Mucosa of descending colon (tissue), 3 donors: ENCODE results near the gene RO60. TPM values are rescaled to one million over a fixed set of nuclear protein-coding genes. Genes with fewer than 3 reads are reported as not detected.
A peak's percentile ranks its signal among the peaks of the same experiment; 100 is the strongest.

Source experiments
- ATAC-seq: fragments of 200-7000 bp; cut with Tn5 transposase; one replicate; pipeline ENCODE4 v1.9.1; 2020; ENCODE audit warnings: mild to moderate bottlenecking, moderate library complexity
- DNase-seq, 3 donors: peaks; one replicate each; pipeline ENCODE4 v3.0.0-alpha.2; 2020
- H3K36me3 ChIP-seq: fragments of 200-600 bp; one replicate; pipeline ENCODE4 v1.8.0; 2021; ENCODE audit warnings: low read depth, mild to moderate bottlenecking
- H3K4me1 ChIP-seq: fragments of 200-600 bp; one replicate; pipeline ENCODE4 v1.8.0; 2021; ENCODE audit warnings: low read depth, mild to moderate bottlenecking
- H3K4me3 ChIP-seq: fragments of 200-600 bp; one replicate; pipeline ENCODE4 v1.8.0; 2021; ENCODE audit warnings: mild to moderate bottlenecking
- H3K9me3 ChIP-seq: fragments of 200-600 bp; one replicate; pipeline ENCODE4 v1.8.0; 2021; ENCODE audit warnings: mild to moderate bottlenecking
- intact Hi-C, 2 donors: fragments of 100-400 bp; cut with DNase I in 1 of 2; cut with micrococcal nuclease in 1 of 2; formaldehyde crosslinking; loops; one replicate each; pipeline versions ENCODE4 v1.11.0 to v1.11.1; 2022; cut with DNase I, micrococcal nuclease
- total RNA-seq, 3 donors: library from RNA; stranded (reverse); fragmentation: NEBNext Ultra II Directional in 2 of 3; extraction: Animal tissue kit (Norgen Biotek cat#: 25700) in 2 of 3; gene quantifications; one replicate each; pipeline versions ENCODE4 v1.2.1 to v1.2.4, GENCODE V29; 2021 to 2023
- TF ChIP-seq, protein P1 (sequence below): fragments of 200-600 bp; IDR thresholded peaks from one replicate; pipeline ENCODE4 v1.8.0; 2022; ENCODE audit warnings: antibody characterized with exemption, mild to moderate bottlenecking
- donor health status: DM: no; HTN: no; CAD: no; lungs with moderate emphysema.
- donor health status: DM: no; HTN: no; CAD: no.
- donor health status: DM: no; HTN: yes; CAD: no.

The RO60 gene
- total RNA-seq, 3 donors from 2014 or later, result 34.1 to 90.8 (median 43.6) TPM

DNA sequence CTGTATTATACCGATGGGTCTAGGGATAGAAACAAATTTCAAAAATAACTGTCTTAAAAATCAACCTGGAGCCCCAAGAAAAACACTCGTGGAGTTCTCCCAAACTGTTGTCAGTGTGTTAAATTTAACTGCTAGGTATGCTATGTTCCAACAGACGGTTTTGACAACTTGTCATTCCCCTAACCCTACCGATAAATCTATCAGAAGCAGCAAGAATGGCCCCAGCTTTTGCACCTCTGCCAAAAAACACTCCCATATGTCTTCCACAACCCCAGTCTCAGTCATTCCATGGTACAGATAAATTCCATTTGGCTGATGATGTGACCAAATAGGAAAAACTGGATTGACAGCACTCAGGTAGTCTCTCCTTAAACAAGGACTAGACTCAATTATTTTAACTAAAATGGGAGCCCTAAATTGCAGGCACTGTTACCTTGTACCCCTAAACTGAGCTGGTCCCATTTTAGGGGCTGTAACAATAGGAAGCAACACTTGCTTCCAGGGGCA is 5.2 kb upstream of the RO60 start:
- no peaks in the 10 kb centered on the region for H3K36me3 ChIP-seq
- intact Hi-C loops, result no loop called here
- H3K4me3 ChIP-seq, result no peak overlapping the region
- no peak for DNase-seq
- H3K9me3 ChIP-seq, result no peaks in the 10 kb centered on the region
- TF ChIP-seq, protein P1, sequence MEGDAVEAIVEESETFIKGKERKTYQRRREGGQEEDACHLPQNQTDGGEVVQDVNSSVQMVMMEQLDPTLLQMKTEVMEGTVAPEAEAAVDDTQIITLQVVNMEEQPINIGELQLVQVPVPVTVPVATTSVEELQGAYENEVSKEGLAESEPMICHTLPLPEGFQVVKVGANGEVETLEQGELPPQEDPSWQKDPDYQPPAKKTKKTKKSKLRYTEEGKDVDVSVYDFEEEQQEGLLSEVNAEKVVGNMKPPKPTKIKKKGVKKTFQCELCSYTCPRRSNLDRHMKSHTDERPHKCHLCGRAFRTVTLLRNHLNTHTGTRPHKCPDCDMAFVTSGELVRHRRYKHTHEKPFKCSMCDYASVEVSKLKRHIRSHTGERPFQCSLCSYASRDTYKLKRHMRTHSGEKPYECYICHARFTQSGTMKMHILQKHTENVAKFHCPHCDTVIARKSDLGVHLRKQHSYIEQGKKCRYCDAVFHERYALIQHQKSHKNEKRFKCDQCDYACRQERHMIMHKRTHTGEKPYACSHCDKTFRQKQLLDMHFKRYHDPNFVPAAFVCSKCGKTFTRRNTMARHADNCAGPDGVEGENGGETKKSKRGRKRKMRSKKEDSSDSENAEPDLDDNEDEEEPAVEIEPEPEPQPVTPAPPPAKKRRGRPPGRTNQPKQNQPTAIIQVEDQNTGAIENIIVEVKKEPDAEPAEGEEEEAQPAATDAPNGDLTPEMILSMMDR, result no peak
- H3K4me1 ChIP-seq, result peaks cover 10% of the 10 kb centered on the region
- ATAC-seq, result no peak

DNA sequence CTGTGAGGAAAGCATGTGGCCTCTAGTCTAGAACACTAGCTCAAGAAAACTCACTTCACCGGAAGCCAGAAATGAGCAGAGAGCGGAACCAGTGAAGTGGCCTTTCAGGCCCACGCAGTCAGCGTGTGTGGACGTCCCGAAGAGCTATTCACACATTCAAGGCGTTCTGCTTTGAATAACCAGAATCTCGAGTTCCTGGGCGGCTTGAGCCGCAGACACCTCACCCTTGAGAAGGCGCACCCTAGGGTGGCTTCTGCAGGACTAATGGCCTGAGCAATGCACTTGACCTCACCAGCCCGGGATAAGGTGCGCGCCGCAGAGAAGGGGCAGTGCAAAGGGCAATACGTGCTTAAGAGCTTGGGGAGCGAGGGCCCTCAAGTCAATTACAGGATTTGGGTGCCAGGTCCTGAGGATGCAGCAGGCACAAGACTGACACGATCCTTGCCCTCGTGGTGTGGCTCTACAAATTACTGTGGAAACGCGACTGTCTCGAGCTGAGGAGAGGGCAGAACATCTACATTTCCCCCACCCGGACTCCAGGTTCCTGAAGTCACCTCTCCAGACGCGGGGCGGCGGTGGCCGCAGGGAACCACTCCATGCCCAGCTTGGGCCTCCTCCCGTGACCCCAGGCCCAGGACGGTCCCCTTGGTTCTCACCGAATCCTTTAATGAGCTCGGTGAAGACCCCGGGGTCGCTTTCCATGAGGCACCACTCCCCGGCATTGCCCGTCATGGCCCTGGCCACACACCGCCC is 707 bp upstream of the RO60 start:
- no peaks in the 10 kb centered on the region for H3K9me3 ChIP-seq
- DNase-seq (peak; percentile 58 to 71 (median 66)), ATAC-seq (peak; percentile 39)
- peak overlapping the region; percentile 71 for H3K4me3 ChIP-seq
- peaks cover 19% of the 10 kb centered on the region for H3K4me1 ChIP-seq
- intact Hi-C loops, result no loop called here
- TF ChIP-seq, protein P1, result no peak
- H3K36me3 ChIP-seq, result no peaks in the 10 kb centered on the region

DNA sequence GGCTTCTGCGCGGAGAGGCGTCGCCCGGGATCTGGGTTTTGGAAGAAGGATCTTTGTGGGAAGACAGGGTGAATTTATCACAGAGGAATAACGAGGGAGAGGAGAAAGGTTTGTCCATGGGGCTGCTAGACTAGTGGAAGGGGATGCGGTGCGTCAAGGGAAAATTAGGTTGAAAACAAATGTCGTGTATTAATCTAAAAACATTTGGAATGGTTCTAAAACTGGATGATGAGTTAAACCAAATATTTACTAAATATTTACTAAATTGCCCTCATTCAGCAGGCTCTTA is 647 bp downstream of the RO60 start:
- no peaks in the 10 kb centered on the region for H3K9me3 ChIP-seq
- ATAC-seq, result no peak
- no peaks in the 10 kb centered on the region for H3K36me3 ChIP-seq
- TF ChIP-seq, protein P1, result no peak
- H3K4me3 ChIP-seq, result peak overlapping the region; percentile 71
- peaks cover 19% of the 10 kb centered on the region for H3K4me1 ChIP-seq
- intact Hi-C loops, result loop anchor here in 1 of 2 donors (5.0 kb wide), 1 partner anchor 42 kb away; no protein-coding TSS in a partner anchor
- no peak for DNase-seq

DNA sequence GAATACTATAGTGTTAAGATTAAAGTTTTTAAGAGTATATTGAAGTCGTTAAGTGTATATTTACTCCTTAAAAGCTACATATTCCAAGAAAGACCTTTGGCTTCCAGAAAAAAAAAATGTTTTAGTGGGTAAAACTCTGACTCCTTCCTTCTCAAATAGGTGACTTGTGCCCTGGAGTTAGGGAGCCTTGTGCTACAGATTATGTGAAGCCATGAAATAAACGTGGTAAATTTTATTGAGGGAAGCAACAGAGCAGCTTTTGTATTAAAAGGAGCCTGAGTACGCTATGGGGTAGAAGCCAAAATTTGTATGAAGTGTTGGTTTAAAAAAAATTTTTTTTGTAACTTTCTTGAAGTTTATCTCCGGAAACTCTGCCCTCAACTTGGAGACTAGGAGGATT is 994 bp downstream of the RO60 start:
- peaks cover 19% of the 10 kb centered on the region for H3K4me1 ChIP-seq
- no peak for ATAC-seq
- TF ChIP-seq, protein P1, result no peak
- intact Hi-C loops, result loop anchor here in 1 of 2 donors (5.0 kb wide), 1 partner anchor 42 kb away; no protein-coding TSS in a partner anchor
- H3K4me3 ChIP-seq, result peak overlapping the region; percentile 71
- no peaks in the 10 kb centered on the region for H3K9me3 ChIP-seq
- DNase-seq, result no peak
- H3K36me3 ChIP-seq, result no peaks in the 10 kb centered on the region

DNA sequence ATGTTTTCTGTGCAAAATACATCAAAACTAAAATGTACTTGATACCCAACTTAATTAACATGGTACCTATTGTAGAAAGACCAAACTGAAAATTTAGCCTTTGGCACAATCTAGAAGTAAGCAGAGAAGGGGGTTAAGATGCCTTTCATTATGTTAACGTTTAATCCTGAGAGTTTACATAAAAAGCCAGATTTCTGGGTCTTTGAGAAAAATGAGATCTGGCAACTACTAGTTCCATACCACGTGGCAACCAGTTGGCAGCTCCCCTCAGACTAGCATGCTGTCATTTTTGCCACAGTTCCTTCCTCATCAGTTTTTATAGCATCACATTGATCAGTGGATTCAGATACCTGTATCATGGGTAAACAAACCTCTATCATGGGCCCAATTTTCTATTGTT is 1.5 kb downstream of the RO60 start:
- no peak overlapping the region for H3K4me3 ChIP-seq
- no peaks in the 10 kb centered on the region for H3K9me3 ChIP-seq
- H3K4me1 ChIP-seq, result peaks cover 19% of the 10 kb centered on the region
- DNase-seq (no peak), ATAC-seq (no peak)
- TF ChIP-seq, protein P1, result no peak
- intact Hi-C loops, result loop anchor here in 1 of 2 donors (5.0 kb wide), 1 partner anchor 41 kb away; no protein-coding TSS in a partner anchor
- H3K36me3 ChIP-seq, result no peaks in the 10 kb centered on the region
